HG03196 (cell line): ENCODE data around the gene ARTN.

Experiments used
- ATAC-seq: cut with Tn5 transposase; IDR thresholded peaks from one replicate; pipeline ENCODE4 v1.9.1; 2021; ENCODE audit not compliant: unreplicated experiment

Gene ARTN

DNA sequence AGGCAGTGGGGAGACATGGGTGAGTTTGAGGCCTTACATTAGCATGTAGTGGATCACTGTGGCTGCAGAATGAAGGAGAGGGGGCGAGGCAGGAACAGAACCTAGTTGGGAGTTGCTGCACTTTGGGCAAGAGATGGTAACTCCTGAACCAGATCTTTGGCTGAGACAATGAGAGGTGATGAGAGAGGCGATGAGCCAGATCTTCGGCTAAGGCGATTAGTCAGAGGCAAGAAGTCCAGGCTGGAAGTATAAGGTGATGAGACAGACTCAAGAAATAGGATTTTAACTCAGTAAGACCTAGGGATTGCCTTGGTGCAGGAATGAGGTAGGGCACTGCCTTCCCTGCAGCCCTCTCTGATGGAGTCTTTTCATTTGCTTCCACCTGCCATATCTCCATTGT lies 9.1 kb upstream of the ARTN start:
- no peak for ATAC-seq

DNA sequence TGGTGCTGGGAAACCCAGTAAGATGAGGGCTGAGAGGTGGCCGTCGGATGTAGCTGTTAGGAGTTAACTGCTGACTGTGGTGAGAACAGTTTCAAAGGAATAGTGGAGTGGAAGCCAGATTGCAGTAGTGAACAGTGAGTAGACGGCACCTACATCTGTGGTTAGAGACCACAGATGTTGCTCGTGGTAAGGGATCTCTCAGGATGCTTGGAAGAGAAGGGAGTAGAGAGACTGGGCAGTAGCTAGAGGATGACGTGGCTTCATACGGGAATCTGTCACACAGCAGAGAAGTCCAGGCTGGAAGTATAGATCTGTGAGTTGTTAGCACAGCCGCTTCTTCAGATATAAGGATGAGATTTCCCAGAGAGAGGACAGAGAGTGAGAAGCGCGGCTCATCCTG lies 7.8 kb upstream of the ARTN start:
- ATAC-seq, result no peak

DNA sequence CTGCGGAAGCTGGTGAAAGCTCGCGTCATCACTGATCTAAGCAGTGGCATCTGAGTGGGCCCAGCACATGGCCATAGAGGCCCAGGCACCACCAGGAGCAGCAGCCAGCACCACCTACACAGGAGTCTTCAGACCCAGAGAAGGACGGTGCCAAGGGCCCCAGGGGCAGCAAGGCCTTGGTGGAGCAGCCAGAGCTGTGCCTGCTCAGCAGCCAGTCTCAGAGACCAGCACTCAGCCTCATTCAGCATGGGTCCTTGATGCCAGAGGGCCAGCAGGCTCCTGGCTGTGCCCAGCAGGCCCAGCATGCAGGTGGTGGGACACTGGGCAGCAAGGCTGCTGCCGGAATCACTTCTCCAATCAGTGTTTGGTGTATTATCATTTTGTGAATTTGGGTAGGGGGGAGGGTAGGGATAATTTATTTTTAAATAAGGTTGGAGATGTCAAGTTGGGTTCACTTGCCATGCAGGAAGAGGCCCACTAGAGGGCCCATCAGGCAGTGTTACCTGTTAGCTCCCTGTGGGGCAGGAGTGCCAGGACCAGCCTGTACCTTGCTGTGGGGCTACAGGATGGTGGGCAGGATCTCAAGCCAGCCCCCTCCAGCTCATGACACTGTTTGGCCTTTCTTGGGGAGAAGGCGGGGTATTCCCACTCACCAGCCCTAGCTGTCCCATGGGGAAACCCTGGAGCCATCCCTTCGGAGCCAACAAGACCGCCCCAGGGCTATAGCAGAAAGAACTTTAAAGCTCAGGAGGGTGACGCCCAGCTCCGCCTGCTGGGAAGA lies 3.2 kb upstream of the ARTN start:
- ATAC-seq, result no peak

DNA sequence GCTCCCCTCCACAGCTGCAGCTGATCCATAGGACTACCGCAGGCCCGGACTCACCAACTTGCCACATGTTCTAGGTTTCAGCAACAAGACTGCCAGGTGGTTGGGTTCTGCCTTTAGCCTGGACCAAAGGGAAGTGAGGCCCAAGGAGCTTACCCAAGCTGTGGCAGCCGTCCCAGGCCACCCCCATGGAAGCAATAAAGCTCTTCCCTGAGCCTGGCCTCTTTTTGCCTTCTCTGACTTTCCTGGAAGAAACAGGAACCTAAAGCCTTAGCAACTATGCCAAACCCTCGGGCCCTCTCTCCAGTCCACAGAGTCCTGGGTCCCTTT lies 2.7 kb upstream of the ARTN start:
- ATAC-seq, result no peak

DNA sequence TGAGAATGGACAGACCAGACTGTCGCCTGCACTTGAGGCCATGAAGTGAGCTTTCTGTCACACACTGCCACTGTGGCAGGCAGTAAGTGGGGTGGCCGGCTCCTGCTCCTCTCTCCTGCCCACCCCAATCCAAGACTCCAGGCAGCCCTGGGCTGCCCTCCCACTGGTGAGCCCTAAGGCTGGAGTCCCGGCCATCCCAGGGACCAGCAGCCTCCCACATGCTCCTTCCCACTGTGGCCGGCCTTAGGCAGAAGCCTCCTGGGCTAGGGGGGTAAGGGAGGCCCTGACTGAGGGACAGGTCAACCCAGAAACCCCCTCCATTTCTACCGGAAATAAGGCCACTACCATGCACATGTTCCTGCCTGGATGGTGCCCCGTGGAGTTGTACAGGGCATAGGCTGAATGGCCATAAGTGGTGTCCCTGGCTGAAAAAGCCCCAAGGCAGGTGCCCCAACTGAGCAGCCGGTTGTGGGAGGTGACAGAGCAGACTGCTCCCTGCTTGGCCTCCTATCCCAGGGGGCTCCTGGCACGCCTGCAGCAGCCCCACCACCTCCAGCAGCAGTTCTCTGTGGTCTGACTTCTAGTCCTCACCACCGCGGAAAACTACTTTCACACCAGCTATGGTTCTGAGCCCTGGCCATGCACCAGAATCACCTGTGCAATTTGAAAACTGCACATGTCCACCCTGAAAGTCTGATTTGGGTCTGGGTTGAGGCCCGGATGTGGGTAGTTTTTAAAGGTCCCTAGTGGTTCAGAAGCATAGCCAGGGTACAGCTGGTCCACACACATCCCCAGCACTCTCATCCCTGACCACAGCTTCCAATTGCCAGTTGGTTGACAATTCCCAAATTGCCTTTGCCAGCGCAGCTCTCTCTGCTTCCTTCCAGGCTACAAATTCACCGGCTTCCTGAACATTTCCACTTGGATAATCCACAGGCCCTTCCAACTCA lies 1.6 kb upstream of the ARTN start:
- ATAC-seq, result no peak

DNA sequence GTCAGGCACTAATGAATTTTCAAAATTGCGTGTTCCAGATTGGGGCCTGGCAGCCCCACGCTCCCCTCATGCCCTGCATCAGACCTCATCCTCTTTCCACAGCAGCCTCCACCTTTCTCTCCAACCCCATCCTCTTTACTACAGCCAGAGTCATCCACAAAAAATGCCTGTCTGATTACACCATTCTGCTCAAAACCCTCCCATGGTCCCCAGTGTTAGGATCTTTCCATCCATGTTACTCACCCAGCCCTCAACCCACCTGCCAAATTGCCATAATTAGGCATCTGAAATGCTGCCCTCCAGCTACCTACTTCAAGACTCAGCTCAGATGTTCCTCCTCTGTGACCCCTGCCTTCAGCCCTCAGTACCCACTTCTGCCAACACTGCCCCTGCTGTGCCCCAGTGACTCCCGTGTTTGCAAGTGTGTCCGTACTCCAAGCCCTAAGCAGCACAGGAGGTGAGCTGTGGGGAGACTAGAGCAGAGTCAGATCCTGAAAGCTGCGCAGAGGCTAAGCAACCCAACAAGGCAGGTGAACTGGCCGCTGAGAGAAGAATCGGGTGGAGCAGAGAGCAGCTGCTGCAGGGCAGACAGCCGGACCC lies 715 bp upstream of the ARTN start:
- no peak for ATAC-seq

DNA sequence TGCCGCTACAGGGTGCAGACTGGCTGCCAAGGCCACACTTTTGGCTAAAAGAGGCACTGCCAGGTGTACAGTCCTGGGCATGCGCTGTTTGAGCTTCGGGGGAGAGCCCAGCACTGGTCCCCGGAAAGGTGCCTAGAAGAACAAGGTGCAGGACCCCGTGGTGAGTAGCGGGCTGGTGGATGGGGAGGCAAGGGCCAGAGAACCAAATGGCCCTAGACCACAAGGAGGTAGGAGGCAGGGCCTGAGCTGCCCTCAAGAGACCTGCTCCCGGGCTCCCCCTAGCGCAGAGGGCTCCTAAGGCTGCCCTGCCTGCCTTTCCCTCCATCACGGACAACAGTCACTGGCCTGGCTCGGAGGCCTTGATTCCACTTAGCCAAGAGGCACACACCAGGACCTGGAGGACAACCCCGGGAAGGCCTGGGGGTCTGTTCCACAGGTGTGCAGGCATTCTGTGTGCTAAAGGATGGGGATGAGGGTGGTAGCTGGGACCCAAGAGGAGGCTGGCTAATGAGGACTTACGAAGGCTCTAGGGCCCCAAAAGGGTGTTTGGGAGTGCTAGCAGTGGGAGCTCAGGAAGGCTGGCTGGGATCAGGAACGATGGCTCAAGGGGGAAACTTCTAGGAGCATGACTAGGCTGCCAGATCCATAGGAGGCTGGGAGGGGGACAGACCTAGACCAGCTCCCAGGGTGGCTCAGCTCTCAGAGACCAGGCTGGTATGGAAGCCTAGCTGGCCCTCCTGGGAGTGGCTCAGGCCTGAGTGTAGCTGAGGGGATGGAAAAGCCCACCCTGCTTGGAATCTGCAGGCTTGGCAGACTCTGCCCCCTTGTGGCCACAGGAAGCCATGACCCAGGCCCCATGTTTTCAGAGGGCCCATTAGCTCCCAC lies 742 bp downstream of the ARTN start:
- ATAC-seq, result no peak

DNA sequence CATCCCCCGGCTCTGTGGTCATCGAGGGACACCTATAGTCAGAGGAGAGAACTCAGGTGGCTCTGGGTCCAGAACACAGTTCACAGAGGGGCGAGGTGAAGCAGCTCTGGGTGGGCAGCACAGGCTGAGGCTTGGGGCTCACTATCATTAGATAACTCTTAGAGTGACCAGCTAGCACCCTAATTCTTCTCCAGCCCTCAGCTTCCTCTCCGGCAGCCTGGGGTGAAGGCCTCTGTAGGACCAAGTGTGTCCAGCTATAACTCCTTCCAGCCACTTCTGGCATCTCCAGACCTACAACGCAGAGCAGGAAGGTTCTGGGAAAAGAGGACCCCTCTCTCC lies 1.4 kb downstream of the ARTN start:
- no peak for ATAC-seq

DNA sequence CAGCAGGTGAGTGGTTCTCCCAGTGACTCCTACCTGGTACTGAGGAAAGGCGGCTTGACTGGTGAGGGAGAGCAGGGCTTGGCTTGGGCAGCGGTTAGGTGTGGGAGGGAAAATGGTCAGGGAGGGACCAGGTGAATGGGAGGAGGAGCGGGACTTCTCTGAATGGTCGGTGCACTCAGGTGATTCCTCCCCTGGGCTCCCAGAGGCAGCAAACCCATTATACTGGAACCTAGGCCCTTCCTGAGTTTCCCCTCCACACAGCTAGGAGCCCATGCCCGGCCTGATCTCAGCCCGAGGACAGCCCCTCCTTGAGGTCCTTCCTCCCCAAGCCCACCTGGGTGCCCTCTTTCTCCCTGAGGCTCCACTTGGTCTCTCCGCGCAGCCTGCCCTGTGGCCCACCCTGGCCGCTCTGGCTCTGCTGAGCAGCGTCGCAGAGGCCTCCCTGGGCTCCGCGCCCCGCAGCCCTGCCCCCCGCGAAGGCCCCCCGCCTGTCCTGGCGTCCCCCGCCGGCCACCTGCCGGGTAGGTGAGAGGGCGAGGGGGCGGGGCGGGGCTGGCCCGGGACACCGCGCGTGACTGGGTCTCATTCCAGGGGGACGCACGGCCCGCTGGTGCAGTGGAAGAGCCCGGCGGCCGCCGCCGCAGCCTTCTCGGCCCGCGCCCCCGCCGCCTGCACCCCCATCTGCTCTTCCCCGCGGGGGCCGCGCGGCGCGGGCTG lies 2.3 kb downstream of the ARTN start:
- ATAC-seq, result no peak

DNA sequence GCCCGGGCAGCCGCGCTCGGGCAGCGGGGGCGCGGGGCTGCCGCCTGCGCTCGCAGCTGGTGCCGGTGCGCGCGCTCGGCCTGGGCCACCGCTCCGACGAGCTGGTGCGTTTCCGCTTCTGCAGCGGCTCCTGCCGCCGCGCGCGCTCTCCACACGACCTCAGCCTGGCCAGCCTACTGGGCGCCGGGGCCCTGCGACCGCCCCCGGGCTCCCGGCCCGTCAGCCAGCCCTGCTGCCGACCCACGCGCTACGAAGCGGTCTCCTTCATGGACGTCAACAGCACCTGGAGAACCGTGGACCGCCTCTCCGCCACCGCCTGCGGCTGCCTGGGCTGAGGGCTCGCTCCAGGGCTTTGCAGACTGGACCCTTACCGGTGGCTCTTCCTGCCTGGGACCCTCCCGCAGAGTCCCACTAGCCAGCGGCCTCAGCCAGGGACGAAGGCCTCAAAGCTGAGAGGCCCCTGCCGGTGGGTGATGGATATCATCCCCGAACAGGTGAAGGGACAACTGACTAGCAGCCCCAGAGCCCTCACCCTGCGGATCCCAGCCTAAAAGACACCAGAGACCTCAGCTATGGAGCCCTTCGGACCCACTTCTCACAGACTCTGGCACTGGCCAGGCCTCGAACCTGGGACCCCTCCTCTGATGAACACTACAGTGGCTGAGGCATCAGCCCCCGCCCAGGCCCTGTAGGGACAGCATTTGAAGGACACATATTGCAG lies 3.0 kb downstream of the ARTN start:
- no peak for ATAC-seq

DNA sequence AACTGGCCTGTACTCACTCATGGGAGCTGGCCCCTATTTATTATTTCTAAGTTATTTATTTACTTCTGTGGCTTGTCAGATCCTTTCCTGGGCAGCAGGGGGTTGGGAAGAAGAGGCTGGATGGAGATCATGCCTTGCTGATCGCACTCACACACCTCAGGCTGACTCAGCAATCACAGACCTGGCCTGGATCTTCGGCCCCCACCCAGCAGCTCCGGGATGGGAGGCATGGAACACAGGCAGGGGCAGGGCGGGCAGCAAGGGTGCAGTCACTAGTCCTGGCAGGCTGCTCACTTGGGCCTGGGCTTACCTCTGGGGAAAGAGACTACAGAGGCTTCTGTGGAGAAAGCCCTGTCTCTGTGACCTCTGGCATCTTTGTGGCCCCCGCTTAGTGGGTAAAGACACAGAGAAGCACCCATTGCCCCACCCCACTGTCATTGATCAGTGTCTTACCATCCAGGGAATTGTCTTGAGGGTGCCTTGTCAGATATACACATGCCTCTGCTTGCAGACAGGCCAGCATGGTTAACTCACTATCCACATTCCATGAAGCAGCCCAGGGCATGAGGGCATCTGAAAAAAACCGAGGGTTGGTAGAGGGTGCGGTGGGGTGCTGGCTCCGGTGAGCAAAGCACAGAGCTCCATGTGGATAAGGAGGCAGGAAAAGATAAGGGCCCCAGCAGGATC lies 3.7 kb downstream of the ARTN start:
- ATAC-seq, result no peak

DNA sequence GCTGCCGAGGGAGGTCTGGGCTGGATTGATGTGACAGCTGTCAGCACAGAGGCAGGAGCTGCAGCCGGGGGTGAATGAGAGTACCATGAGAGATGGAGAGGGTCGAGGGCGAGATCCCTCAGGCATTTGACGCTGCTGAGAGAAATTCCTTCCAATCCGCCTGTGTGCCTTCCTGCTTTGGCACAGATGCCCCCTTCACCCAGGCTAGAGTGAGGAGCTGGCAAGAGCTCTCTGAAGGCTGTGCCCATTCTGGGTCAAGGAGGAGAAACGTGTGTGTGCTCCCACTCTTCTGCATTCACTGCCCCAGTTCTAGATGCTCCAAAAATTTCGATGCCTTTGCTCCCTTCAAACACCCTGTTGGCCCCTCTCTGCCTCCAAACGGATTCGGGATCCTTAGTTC lies 4.8 kb downstream of the ARTN start:
- ATAC-seq, result no peak

DNA sequence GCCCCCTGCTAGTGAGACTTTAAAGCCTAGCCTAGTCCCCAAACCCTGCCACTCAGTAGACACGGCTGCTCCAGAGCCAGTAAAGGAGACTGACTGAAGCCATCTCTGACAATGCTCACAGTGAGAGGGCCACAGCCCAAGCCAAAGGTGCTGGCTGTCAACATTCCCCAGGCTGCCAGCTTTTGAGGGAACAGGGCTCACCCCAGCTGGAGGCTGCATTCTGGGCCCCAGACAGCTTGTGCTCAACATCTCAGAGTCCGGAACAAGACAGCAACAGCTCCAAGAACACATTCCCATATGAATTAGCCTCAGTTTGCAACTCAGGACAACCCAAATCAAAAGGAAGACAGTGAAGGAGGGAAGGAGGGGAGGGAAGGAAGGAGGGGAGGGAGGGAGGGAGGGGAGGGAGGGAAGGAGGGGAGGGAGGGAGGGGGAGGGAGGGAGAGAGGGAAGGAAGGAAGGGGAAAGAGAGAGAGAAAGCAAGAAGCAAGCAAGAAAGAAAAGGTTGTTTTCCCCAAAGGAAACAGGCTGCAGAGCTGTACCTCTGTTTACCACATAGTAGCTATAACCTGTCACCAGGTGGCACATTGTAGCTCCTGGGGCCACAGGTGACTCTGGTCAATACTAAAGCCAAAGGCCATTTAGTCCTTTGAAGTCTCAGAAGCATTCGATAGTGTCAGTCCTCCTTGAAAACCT lies 5.4 kb downstream of the ARTN start:
- no peak for ATAC-seq

DNA sequence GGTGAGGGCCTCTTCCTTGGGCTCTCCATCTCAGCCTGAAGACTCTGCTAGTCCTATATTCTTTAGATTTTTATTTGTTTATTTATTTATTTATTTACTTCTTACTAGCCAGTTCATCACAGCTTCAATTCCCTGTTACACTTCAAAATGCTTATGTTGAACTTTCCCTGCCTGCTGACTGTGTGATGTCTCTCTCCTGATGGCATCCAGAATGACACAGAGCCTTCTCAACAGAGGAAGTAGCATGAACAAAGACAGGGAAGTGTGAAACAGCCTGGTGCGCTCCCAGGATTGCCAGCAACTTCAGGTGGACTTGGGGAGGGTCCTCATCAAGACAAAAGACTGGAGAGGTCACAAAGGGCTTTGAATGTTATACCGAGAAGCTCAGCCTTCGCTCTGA lies 8.8 kb downstream of the ARTN start:
- no peak for ATAC-seq

DNA sequence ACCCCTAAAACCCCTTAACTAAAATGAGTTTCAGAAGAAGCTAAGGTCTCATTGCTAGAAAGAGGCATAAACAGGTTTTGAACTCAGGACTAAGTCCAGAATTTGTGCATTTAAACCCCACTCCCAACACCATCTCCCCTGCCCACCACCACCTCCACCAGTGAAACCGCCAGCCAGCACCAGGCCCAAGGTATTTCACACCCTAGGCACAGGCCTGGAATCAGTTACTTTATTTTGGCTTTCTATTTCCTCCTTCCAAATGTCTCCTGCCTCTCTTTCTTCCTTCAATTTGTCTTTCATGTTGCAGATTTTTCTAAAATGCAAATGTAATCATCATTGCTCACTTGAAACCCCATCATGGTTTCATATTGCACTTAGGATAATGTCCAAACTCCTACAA lies 11.3 kb downstream of the ARTN start:
- no peak for ATAC-seq

DNA sequence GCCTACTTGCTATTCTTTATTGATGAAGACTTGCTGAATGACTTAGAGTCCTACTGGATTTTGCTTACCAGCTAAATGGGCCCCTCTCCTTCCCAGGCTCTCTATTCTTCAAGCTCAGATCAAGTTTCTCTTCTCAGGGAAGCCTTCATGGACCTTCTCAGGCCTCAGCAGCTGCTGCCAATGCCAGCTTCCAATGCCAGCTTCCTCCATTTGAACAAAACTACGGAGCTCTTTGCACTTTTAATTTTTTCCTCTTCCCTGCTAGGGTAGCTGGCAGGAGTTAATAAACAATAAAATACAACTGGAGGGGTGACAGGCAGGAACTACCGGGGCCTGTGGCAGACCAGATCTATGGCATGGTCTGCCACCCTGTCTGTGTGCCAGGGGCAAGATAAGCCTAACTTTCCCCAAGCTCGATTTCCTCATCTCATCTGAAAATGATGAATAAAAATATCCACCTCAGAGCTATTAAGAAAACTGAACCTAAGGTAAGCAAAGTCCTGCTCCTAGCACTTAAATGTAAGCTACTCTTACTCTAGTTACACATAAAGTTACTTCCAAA lies 12.2 kb downstream of the ARTN start:
- ATAC-seq, result no peak

DNA sequence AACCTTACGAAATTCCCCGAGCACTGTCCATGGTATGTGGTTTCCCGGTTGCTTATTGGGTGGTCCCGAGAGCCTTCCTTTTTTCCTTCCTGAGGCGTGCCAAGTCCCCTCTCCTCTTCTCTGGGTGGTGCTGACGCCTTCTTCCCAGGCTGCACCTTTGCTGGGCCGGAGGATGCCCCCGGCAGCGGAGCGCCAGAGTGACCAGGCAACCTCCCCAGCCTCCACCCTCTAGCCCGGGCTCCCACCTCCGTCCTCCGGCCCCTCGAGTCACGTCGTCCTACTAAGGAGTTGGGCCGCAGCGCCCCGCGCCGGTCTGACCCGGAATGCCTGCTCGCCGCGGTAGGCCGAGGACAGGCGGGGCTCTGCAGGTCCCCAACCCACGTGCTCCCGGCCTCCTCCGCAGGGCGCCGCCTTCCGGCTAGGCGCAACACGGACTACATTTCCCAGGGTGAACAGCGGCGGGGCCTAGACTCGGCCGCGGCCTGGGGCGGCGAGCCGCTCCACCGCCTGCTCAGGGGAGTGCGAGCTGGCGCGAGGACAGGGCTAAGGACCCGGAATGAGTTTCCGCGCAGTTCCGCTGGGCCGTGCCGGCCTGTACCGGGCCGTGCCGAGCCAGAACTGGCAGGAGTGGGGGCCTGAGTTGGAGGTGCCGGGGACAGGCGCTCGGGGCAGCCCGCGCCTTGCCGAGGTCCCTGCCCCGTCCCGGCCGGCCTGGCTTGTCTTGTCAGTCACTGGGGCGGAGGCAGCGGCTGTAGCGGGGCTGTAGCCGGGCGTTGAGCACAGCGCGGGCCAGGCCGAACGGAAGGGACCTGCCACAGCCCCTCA lies 12.8 kb downstream of the ARTN start, which contains the start of gene IPO13:
Gene IPO13 (plus strand): TSS at position 715 of the 825 bp plus-strand sequence. CDS start 651 bp downstream, outside the sequence.
- peak; percentile 89 for ATAC-seq
